ENCODE results near the gene TMEM135.

- TF ChIP-seq, protein P1, sequence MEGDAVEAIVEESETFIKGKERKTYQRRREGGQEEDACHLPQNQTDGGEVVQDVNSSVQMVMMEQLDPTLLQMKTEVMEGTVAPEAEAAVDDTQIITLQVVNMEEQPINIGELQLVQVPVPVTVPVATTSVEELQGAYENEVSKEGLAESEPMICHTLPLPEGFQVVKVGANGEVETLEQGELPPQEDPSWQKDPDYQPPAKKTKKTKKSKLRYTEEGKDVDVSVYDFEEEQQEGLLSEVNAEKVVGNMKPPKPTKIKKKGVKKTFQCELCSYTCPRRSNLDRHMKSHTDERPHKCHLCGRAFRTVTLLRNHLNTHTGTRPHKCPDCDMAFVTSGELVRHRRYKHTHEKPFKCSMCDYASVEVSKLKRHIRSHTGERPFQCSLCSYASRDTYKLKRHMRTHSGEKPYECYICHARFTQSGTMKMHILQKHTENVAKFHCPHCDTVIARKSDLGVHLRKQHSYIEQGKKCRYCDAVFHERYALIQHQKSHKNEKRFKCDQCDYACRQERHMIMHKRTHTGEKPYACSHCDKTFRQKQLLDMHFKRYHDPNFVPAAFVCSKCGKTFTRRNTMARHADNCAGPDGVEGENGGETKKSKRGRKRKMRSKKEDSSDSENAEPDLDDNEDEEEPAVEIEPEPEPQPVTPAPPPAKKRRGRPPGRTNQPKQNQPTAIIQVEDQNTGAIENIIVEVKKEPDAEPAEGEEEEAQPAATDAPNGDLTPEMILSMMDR (IDR thresholded peaks at IDR 0.05) = no peak
- no peak for TF ChIP-seq EZH2 (IDR thresholded peaks at IDR 0.05; ENCODE audit: borderline replicate concordance, insufficient read depth, low read depth, low read length, poor library complexity, severe bottlenecking)
These were observed 198.6 kb downstream of the TMEM135 start for GRCh38 chr11:87236368-87236767.
